HG03159 (cell line): Measurements from ENCODE around the gene TIAL1.
"Not testable (repeated sequence)": the region's sequence is repeated elsewhere in the genome, so short reads cannot be mapped to it uniquely, and the experiment has no call there.

Experiments used
- ATAC-seq: cut with Tn5 transposase; IDR thresholded peaks from one replicate; pipeline ENCODE4 v1.9.1; 2021; ENCODE audit warnings: mild to moderate bottlenecking, moderate library complexity; ENCODE audit not compliant: unreplicated experiment

Gene TIAL1

GRCh38 chr10:119614686-119615085, 17.9 kb upstream of the TIAL1 start:
- ATAC-seq = no peak

GRCh38 chr10:119613741-119614140, 17.0 kb upstream of the TIAL1 start:
- ATAC-seq = no peak

- ATAC-seq = no peak
Observed at GRCh38 chr10:119611433-119611832, 14.7 kb upstream of the TIAL1 start.

- no peak for ATAC-seq
Observed at GRCh38 chr10:119609516-119609915, 12.8 kb upstream of the TIAL1 start.

- no peak for ATAC-seq
Observed at GRCh38 chr10:119608316-119609155, 11.8 kb upstream of the TIAL1 start.

- no peak for ATAC-seq
Observed at GRCh38 chr10:119604468-119604867, 7.7 kb upstream of the TIAL1 start.

- no peak for ATAC-seq
Observed at GRCh38 chr10:119602241-119603095, 5.7 kb upstream of the TIAL1 start.

GRCh38 chr10:119598397-119598796, 1.6 kb upstream of the TIAL1 start:
- no peak for ATAC-seq

GRCh38 chr10:119597405-119598186, 832 bp upstream of the TIAL1 start:
- no peak for ATAC-seq

GRCh38 chr10:119595676-119596515, 868 bp downstream of the TIAL1 start:
- peak; percentile 1 for ATAC-seq

GRCh38 chr10:119595134-119595675, 1.6 kb downstream of the TIAL1 start:
- no peak for ATAC-seq

GRCh38 chr10:119588071-119588470, 8.7 kb downstream of the TIAL1 start:
- ATAC-seq = no peak

- ATAC-seq = no peak
Observed at GRCh38 chr10:119578355-119578754, 18.4 kb downstream of the TIAL1 start.

GRCh38 chr10:119575991-119576390, 20.8 kb downstream of the TIAL1 start:
- no peak for ATAC-seq

- ATAC-seq = no peak
Observed at GRCh38 chr10:119575506-119575905, 21.3 kb downstream of the TIAL1 start.

GRCh38 chr10:119567978-119568377, 28.8 kb downstream of the TIAL1 start:
- ATAC-seq = no peak

- no peak for ATAC-seq
Observed at GRCh38 chr10:119562097-119562496, 34.7 kb downstream of the TIAL1 start.

GRCh38 chr10:119559511-119559910, 37.3 kb downstream of the TIAL1 start:
- not testable (repeated sequence) for ATAC-seq

GRCh38 chr10:119556081-119556480, 40.7 kb downstream of the TIAL1 start:
- not testable (repeated sequence) for ATAC-seq
